NCI-H2196 (cell line): ENCODE results near the gene INO80C.

Experiments used
- DNase-seq: peaks from one replicate; lab custom pipeline; 2025; ENCODE audit not compliant: unreplicated experiment; lab: John Stamatoyannopoulos, UW

The INO80C gene

GRCh38 chr18:35435401-35435800, 62.4 kb downstream of the INO80C start:
- no peak for DNase-seq

DNA sequence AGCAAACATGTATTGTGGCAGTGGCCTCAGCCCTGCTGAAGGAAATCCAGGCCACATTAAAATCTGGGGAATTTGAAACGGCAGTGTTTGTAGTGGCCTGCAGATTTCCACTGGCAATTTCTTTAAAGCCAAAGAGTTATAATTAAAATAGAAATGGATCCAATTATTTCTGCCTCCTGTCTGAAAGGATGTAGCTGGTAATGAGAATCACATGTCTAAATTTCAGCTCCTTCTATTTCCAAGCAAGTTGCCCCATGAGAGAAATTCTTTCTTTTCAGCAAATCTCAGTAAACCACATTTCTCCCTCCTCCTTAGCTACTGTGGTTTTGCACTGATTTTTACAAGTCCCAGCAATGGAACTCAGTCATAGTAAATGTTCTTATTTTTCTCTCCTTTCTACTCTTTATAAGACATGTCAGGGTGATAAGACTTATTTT, 65.2 kb downstream of the INO80C start:
- DNase-seq: no peak

- DNase-seq: no peak
These were observed 66.4 kb downstream of the INO80C start for GRCh38 chr18:35431374-35431741.

GRCh38 chr18:35430721-35431373, 66.9 kb downstream of the INO80C start:
- no peak for DNase-seq

DNA sequence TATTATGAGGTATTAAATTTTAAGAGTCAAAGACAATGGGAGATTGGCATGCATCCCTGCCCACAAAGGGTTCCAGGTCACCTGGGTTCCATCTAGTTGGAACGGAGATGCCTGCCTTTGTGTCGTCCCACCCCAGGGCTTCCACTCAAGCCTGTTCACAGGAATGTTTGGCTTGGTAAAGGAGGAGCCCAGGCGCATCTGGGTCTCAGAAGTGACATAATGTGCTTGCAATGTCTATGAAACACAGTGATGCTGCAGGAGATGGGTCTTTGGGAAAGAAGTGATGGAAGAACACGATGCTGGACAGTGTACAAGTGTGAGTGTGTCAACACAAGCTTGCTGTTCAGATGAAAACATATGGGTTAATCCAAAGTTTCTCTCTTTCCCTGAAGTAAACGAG, 71.0 kb downstream of the INO80C start:
- DNase-seq: no peak

- DNase-seq: no peak
These were observed 73.4 kb downstream of the INO80C start for GRCh38 chr18:35424356-35424755.

- DNase-seq: no peak
These were observed 75.5 kb downstream of the INO80C start for GRCh38 chr18:35422237-35422636.

DNA sequence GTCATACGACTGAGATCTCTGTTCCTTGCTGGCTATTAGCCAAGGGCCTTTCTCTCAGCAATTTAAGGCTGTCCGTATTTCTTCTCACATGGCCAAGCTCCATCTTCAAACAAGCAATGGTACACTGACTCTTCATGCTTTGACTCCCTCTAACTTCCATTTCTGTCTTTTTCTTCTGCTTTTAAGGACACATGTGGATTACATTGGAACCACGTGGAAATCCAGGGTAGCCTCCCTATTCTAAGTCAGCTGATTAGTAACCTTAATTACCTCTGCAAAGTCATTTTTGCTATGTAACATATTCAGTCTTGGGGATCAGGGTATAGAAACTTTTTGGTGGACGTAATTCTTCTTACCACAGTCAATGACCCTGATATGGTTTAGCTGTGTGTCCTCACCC, 79.2 kb downstream of the INO80C start:
- no peak for DNase-seq
